Activated T-helper 1 cell treated with anti-CD3 and anti-CD28 coated beads, Interleukin-12 subunit alpha, Interleukin-12 subunit beta, Interleukin-2, Interleukin-4 antibody, amounts not matched to agents 30 ng/mL and 10 ng/mL and 1 ng/mL, durations not matched to agents 14 hours and 24 hours and 36 hours (primary cell): ENCODE results near the gene CRTC1. TPM values are rescaled to one million over a fixed set of nuclear protein-coding genes. Genes with fewer than 3 reads are reported as not detected.
A peak's percentile ranks its signal among the peaks of the same experiment; 100 is the strongest.

Source experiments
- DNase-seq: peaks from one replicate; pipeline ENCODE4 v3.0.0; 2021; ENCODE audit warnings: low spot score
- H3K27ac Mint-ChIP-seq: one replicate; pipeline ENCODE4 v1.8.0; 2021; ENCODE audit warnings: mild to moderate bottlenecking, mixed read lengths
- H3K27me3 Mint-ChIP-seq: one replicate; pipeline ENCODE4 v1.8.0; 2022; ENCODE audit warnings: mild to moderate bottlenecking, moderate library complexity, mixed read lengths; ENCODE audit not compliant: insufficient read depth
- H3K36me3 Mint-ChIP-seq: one replicate; pipeline ENCODE4 v1.8.0; 2021; ENCODE audit warnings: low read depth, mixed read lengths
- H3K4me1 Mint-ChIP-seq: one replicate; pipeline ENCODE4 v1.8.0; 2021; ENCODE audit warnings: low read depth, mixed read lengths
- H3K4me3 Mint-ChIP-seq: one replicate; pipeline ENCODE4 v1.8.0; 2021; ENCODE audit warnings: mild to moderate bottlenecking, moderate library complexity, mixed read lengths
- H3K9me3 Mint-ChIP-seq: one replicate; pipeline ENCODE4 v1.8.0; 2021; ENCODE audit warnings: mixed read lengths
- intact Hi-C: fragments of 100-400 bp; cut with micrococcal nuclease; formaldehyde crosslinking; loops from one replicate; pipeline ENCODE4 v1.15.1; 2024
- total RNA-seq: library from RNA; stranded (reverse); gene quantifications from 2 replicates; pipeline ENCODE4 v1.2.3, GENCODE V29; 2022

The CRTC1 gene
- total RNA-seq: 6.1 and 7.6 TPM in 2 replicates

GRCh38 chr19:18683109-18683957 lies at the start of gene CRTC1:
TSS of gene CRTC1 (plus strand) at chr19:18683680. CDS start at chr19:18683703, 23 bp downstream.
- peaks cover 2% of the 10 kb centered on the region for H3K27me3 Mint-ChIP-seq
- peak within 1 kb of the TSS; percentile 80 for H3K27ac Mint-ChIP-seq
- intact Hi-C loops: loop anchor here (1.0 to 5.0 kb wide), 2 partner anchors 47 to 96 kb away; partner anchors contain the start of gene REX1BD
- H3K4me1 Mint-ChIP-seq: peaks cover 6% of the 10 kb centered on the region
- H3K36me3 Mint-ChIP-seq: no peaks in the 10 kb centered on the region
- H3K4me3 Mint-ChIP-seq: peak within 1 kb of the TSS; percentile 83
- no peaks in the 10 kb centered on the region for H3K9me3 Mint-ChIP-seq
- peak; percentile 91 for DNase-seq

- intact Hi-C loops: loop anchor here (5.0 kb wide), 2 partner anchors 62 to 558 kb away; partner anchors contain the start of genes BORCS8, RFXANK and UBA52
- Mint-ChIP-seq H3K4me3 (no peak overlapping the region), H3K36me3 (peaks cover 2% of the 10 kb centered on the region), H3K4me1 (peaks cover 22% of the 10 kb centered on the region), H3K9me3 (no peaks in the 10 kb centered on the region), H3K27ac (no peak overlapping the region), H3K27me3 (peaks cover 7% of the 10 kb centered on the region)
- no peak for DNase-seq
These were observed 48.7 kb upstream of the CRTC1 start for GRCh38 chr19:18634612-18635297.

GRCh38 chr19:18635831-18636182 lies 47.7 kb upstream of the CRTC1 start:
- intact Hi-C loops: loop anchor here (1.0 to 5.0 kb wide), 16 partner anchors 47 to 684 kb away; partner anchors contain the start of genes BORCS8, COPE, CRTC1 and DDX49
- H3K4me3 Mint-ChIP-seq: peak overlapping the region; percentile 80
- peaks cover 22% of the 10 kb centered on the region for H3K4me1 Mint-ChIP-seq
- H3K27ac Mint-ChIP-seq: no peak overlapping the region
- H3K36me3 Mint-ChIP-seq: peaks cover 2% of the 10 kb centered on the region
- peaks cover 5% of the 10 kb centered on the region for H3K27me3 Mint-ChIP-seq
- no peaks in the 10 kb centered on the region for H3K9me3 Mint-ChIP-seq
- no peak for DNase-seq

GRCh38 chr19:18636183-18636968 lies 47.1 kb upstream of the CRTC1 start:
- Mint-ChIP-seq H3K36me3 (peaks cover 2% of the 10 kb centered on the region), H3K4me1 (peaks cover 22% of the 10 kb centered on the region), H3K9me3 (no peaks in the 10 kb centered on the region), H3K4me3 (peak overlapping the region; percentile 80), H3K27ac (peak overlapping the region; percentile 61), H3K27me3 (peaks cover 5% of the 10 kb centered on the region)
- peak; percentile 97 for DNase-seq
- intact Hi-C loops: loop anchor here (1.0 to 5.0 kb wide), 16 partner anchors 47 to 684 kb away; partner anchors contain the start of genes BORCS8, COPE, CRTC1 and DDX49

- DNase-seq: no peak
- peak within 1 kb of the TSS; percentile 61 for H3K27ac Mint-ChIP-seq
These were observed 46.4 kb upstream of the CRTC1 start, which contains the start of gene KLHL26 for GRCh38 chr19:18636969-18637629. TSS of gene KLHL26 (plus strand) at chr19:18637028. CDS start at chr19:18637055, 27 bp downstream.

GRCh38 chr19:18637673-18638630 lies 45.5 kb upstream of the CRTC1 start:
- Mint-ChIP-seq H3K36me3 (peaks cover 2% of the 10 kb centered on the region), H3K27ac (peak overlapping the region; percentile 43), H3K27me3 (peaks cover 5% of the 10 kb centered on the region), H3K9me3 (no peaks in the 10 kb centered on the region), H3K4me3 (peak overlapping the region; percentile 80), H3K4me1 (peaks cover 22% of the 10 kb centered on the region)
- intact Hi-C loops: loop anchor here (2.0 to 5.0 kb wide), 4 partner anchors 66 to 554 kb away; partner anchors contain the start of genes BORCS8, RAB3A, RFXANK and UBA52
- DNase-seq: no peak

More at GRCh38 chr19:18636969-18637629, 46.4 kb upstream of the CRTC1 start, which contains the start of gene KLHL26:
- Mint-ChIP-seq H3K4me3 (peak within 1 kb of the TSS; percentile 80), H3K36me3 (peaks cover 2% of the 10 kb centered on the region), H3K27me3 (peaks cover 5% of the 10 kb centered on the region), H3K9me3 (no peaks in the 10 kb centered on the region), H3K4me1 (peaks cover 22% of the 10 kb centered on the region)
- intact Hi-C loops: loop anchor here (1.0 to 5.0 kb wide), 16 partner anchors 46 to 683 kb away; partner anchors contain the start of genes BORCS8, COPE, CRTC1 and DDX49

- H3K27ac Mint-ChIP-seq: no peak overlapping the region
- intact Hi-C loops: loop anchor here (5.0 kb wide), 2 partner anchors 67 to 553 kb away; partner anchors contain the start of genes BORCS8, RFXANK and UBA52
These were observed 43.7 kb upstream of the CRTC1 start for GRCh38 chr19:18639706-18640243.

GRCh38 chr19:18644196-18645034 lies 39.1 kb upstream of the CRTC1 start:
- H3K27ac Mint-ChIP-seq: no peak overlapping the region
- no peaks in the 10 kb centered on the region for H3K27me3 Mint-ChIP-seq
- H3K4me3 Mint-ChIP-seq: no peak overlapping the region
- DNase-seq: no peak
- H3K9me3 Mint-ChIP-seq: no peaks in the 10 kb centered on the region
- peaks cover 8% of the 10 kb centered on the region for H3K4me1 Mint-ChIP-seq
- peaks cover 1% of the 10 kb centered on the region for H3K36me3 Mint-ChIP-seq
- intact Hi-C loops: no loop called here

More at GRCh38 chr19:18639706-18640243, 43.7 kb upstream of the CRTC1 start:
- Mint-ChIP-seq H3K36me3 (peaks cover 2% of the 10 kb centered on the region), H3K4me1 (peaks cover 19% of the 10 kb centered on the region), H3K4me3 (peak overlapping the region; percentile 33), H3K9me3 (no peaks in the 10 kb centered on the region), H3K27me3 (peaks cover 3% of the 10 kb centered on the region)
- no peak for DNase-seq

GRCh38 chr19:18645035-18645511 lies 38.4 kb upstream of the CRTC1 start:
- H3K4me3 Mint-ChIP-seq: no peak overlapping the region
- peaks cover 1% of the 10 kb centered on the region for H3K36me3 Mint-ChIP-seq

More at GRCh38 chr19:18645035-18645511, 38.4 kb upstream of the CRTC1 start:
- Mint-ChIP-seq H3K27me3 (no peaks in the 10 kb centered on the region), H3K4me1 (peaks cover 8% of the 10 kb centered on the region), H3K9me3 (no peaks in the 10 kb centered on the region), H3K27ac (no peak overlapping the region)
- intact Hi-C loops: no loop called here
- no peak for DNase-seq
